Transverse colon (tissue), 4 donors: ENCODE results near the gene MDH1B.

Experiments used
- CTCF ChIP-seq, 5 experiments: fragments of 200-600 bp in 3 of 5; fragments of 450-650 bp in 2 of 5; sonication (generic) in 3 of 5; IDR thresholded peaks; 1 replicate in 2 of 5; 2 replicates in 3 of 5; pipeline ENCODE4 v1.5.1; 2016 to 2017; ENCODE audit warnings: antibody characterized with exemption in 5 of 5, inconsistent platforms in 3 of 5, mild to moderate bottlenecking in 2 of 5, moderate library complexity in 1 of 5
- EP300 ChIP-seq: sonication (generic); formaldehyde crosslinking; IDR thresholded peaks from one replicate; pipeline ENCODE4 v1.6.1; 2017; ENCODE audit warnings: antibody characterized with exemption, low read depth
- POLR2A ChIP-seq: fragments of 450-650 bp; IDR thresholded peaks from one replicate; pipeline ENCODE4 v1.6.1; 2016; ENCODE audit warnings: antibody characterized with exemption, mild to moderate bottlenecking, moderate library complexity
- POLR2AphosphoS5 ChIP-seq, 3 donors: sonication (generic); formaldehyde crosslinking; IDR thresholded peaks; one replicate each; pipeline ENCODE4 v1.6.1; 2016; ENCODE audit warnings: antibody characterized with exemption in 3 of 3

- TF ChIP-seq CTCF (IDR thresholded peaks at IDR 0.05) (peak; percentile 51 to 71 (median 58)), POLR2A (no peak), POLR2AphosphoS5 (IDR thresholded peaks at IDR 0.05) (no peak), EP300 (no peak)
Measured at GRCh38 chr2:206693399-206694137, 71.6 kb downstream of the MDH1B start.
